Activated CD4-positive, alpha-beta T cell treated with anti-CD3 and anti-CD28 coated beads for 4 hours (primary cell): Measurements from ENCODE around the gene KRT12.

Experiments
- DNase-seq, 2 donors: peaks; one replicate each; pipeline ENCODE4 v3.0.0-alpha.2; 2020

KRT12 gene

DNA sequence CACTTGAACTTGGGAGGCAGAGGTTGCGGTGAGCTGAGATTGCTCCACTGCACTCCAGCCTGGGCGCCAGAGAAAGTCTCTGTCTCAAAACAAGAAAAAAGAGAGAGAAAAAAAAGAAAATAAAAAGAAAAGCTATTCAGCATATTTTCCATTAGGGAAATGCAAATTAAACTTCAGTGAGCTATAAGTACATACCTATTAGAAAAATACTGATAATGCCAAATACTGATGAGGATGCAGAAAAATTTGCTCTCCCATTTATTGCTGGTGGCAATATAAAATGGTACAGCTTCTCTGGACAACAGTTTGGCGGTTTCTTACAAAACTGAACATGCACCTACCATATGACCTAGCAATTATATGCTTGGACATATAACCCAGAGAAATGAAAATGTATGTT is 54.4 kb downstream of the KRT12 start:
- DNase-seq: no peak
